Hippocampal formation (tissue), 2 donors: ENCODE results near the gene TRPM5.

Experiments used
- DNase-seq, 2 donors: peaks; one replicate each; lab custom pipeline; 2025; lab: John Stamatoyannopoulos, UW

TRPM5 gene

DNA sequence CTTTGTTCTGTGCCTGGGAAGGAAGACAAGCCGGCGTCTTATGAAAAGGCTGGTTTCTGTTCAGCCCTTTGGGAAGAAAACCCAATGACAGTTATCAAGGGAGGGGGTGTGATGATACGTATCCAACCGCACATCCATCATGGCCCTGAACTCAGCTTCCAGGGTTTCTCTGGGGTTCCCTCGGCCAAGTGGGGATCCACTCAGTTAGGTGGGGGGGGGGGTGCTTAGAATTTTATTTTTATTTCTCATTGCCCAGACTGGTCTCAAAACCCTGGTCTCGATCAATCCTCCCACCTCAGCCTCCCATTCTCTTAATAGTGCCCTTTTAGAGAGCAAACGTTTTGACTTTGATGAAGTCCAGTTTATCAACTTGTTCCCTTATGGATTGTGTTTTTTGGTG lies 26.2 kb upstream of the TRPM5 start:
- no peak for DNase-seq

GRCh38 chr11:2468363-2469235 lies 24.3 kb upstream of the TRPM5 start:
- DNase-seq, result no peak

GRCh38 chr11:2467695-2468055 lies 23.4 kb upstream of the TRPM5 start:
- no peak for DNase-seq

DNA sequence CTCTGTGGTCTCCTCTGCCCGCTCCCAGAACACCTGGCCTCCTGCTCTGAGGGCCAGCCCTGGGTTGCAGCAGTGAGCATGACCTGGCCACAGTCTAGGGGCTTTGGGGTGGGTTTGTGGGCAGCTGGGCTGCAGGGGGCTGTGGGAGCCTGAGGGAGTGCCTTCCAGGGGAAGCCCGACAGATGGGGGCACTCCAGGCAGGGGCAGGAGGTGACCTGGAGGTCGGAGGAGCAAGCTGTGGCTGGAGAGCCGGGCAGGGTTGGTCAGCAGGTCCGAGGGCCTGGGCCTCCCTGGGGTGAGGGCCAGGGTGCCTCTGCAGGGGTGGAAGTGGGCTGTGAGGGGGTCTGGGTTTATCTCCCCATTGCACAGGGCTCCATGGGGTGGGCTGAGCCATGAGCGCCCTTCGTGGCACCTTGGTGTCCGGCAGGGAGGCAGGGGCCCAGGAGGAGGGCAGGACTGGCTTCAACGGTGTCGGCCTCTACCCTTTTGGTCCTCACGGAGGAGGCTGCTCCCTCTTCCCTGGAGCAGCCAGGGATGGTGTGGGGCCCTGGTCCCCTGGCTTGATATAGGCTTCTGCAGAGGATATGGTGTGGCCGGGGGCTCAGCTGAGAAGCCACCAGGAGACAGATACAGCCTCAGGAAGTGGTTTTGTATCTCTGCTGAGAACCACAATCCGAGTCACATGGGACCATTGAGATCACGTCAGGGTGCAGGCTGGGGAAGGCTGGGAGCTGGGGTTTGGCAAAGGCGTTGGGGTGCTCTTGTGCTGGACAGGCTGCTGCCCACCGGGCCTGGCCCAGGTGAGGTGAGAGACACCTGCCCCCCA lies 22.8 kb upstream of the TRPM5 start:
- DNase-seq, result no peak

DNA sequence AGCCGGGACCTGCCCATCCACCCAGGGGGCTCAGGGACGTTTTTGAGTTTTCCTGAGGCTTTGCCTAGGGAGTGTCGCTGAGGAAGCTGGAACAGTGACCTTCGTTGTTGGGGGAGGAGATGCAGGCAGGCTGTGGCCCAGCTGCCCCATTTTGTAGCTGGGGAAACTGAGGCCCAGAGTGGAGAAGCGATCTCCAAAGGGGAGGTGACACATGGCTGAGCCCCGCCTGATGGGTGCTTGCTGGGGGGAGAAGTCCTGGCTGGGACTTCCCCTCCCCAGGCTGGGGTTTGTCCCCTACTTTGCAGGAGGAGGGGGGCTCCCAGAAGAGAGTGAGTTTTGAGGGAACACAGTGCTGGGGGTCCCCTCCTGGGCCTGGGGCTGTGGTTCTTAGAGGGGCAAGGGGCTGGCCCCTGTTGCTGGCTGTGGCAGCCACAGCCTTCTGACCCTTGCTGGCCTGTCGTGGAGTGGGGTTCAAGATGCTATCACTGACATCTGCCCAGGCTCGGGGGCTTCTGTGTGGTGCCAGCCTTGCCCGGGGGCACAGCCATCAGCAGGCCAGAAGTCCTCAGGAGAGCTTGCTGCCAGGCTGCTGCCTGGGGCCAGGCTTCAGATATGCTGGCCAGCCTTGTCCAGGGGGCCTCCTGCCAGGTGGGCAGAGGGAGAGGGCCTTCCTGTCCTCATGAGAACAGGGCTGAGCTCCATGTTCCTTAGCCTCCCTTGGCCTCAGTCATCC lies 21.9 kb upstream of the TRPM5 start:
- no peak for DNase-seq

GRCh38 chr11:2465202-2466068 lies 21.1 kb upstream of the TRPM5 start:
- DNase-seq, result no peak

- DNase-seq, result no peak
These were observed 20.3 kb upstream of the TRPM5 start for GRCh38 chr11:2464451-2465165.

DNA sequence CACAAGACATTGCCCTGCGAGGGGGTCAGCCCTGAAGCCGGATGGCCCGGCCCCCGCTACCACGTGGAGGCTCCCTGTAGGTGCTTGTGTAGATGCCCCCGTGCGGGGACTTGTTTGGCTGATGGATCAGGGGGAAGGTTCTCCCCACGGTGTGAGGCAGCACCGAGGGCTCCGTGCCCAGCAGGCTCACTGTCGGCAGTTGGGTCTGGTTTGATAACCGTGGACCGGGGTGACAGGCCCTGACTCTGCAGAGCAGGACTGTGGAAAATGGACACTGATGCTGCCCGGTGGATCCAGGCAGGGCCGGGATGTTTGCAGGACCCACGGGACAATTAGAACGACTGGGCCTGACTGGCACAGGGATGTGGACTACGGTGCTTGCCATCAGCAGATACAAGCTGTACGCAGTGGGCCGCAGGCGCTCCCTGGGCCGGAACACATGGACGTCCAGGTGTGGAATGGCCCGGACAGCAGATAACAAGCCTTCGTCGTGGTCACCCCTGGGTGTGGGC lies 19.5 kb upstream of the TRPM5 start:
- DNase-seq, result no peak

GRCh38 chr11:2462986-2463765 lies 18.9 kb upstream of the TRPM5 start:
- DNase-seq, result no peak

DNA sequence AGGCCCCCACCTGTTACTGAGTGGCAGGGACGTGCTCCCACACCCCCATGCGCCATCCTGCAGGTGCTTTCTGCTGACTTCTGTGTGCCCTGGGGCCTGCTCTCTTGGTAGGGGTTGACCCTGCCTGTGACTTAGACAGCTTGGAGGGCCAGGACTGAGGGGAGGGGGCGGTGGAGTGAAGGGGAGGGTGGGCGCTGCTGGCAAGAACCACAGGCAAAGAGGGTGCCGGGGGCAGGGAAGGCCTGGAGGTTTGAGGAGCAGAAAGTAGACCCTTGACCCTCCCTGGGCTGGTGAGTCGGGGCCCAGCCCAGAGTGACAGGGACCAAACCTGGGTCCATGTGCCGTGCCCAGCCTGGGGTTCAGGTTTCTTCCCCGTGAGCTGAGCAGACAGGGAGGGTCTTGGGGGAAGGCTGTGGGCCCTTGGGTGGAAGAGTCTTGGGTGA lies 18.2 kb upstream of the TRPM5 start:
- DNase-seq, result no peak

DNA sequence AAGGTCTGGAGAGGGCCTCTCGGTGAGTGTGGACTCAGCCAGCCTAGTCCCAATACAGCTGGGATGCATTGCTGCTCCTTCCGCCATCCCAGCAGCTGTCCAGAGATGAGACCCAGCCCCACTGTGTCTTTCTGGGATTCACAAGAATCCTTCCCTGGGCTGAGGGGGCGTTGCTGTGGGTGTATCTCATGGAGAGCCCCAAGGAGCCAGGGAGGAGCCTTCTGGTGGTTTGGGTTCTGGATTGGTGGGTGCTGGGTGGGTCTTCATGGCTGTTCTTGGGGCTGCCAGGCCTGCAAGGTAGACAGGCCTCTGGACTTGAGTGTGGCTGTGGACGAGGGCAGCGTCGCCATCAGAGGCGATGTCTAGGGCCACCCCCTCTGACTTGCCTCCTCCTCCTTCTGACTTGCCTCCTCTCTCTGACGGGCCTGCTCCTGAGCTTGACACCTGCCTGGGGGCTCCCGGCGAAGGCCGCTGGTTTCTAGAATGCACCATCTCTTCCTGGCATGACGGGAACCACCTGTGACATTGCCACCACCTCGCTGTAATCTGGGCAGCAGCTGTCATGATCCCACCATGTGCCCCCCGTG lies 17.7 kb upstream of the TRPM5 start:
- no peak for DNase-seq

- no peak for DNase-seq
These were observed 17.1 kb upstream of the TRPM5 start for GRCh38 chr11:2461253-2461955.

DNA sequence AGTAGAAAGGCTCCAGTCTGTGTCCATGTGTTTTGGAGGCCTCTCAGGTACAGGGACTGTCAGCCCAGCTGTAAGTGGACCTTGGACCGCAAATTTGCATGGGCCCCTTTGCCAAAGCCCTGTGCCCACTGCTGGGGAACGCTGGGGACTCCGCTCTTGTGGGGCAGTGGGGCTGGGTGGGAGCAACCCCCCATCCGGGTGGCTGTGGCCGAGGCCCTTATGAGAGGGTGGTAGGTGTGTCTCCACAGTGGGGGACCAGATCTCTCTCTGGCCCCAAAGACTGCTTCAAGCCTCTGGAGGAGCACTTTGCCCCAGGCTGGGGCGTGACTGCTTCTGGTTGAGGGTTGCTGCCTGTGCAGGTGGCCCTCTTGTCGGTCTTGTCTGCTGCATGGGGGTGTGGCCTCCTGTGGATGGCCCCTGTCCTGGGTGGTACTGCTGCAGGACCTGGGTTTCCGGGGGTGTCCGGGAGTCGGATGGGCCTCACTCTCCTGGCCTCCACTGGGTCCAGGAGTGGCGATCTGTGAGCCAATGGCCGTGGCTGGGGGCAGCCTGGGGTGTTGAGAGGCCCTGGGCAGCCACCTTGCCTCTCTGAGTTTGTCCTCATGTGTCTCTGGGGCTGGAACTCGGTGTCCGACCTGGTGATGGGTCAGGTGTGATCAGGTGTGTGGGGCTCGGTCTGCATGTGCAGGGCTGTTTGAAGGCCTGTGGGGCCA lies 16.4 kb upstream of the TRPM5 start:
- no peak for DNase-seq

DNA sequence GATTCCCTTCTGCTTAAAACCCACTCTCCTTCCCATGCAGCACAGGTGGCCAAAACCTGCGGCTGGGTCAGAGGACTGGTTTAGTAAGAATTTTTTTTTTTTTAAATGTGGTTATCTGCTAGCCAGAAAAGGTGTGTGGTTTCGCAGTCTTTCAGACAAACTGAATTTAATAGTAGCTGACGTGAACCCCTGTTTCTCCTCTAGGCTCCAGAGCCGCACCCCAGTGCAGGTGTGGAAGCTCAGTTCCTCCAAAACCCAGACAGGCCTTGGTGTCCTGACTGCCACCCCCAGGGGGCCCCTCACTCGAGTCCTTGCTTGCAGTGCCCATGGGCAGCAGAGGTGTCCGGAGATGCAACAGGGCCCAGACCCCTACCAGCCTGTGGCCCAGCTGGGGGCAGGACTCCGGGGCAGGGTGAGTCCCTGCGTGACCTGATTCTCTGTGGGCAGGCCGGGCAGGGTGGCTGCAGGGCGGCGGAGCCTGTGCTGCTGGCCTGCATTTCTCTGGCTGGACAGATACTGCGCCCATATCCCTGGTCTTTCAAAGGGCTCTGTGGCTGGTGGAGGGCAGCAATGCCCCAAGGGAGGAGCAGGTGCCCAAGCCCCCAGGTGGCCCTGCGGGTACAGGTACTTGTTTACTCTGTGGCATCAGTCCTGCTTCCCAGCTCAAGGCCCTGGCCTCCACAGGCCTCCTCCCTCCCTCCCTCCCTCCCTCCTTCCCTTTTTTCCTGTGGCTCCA lies 15.7 kb upstream of the TRPM5 start:
- DNase-seq, result no peak

- no peak for DNase-seq
These were observed 14.9 kb upstream of the TRPM5 start for GRCh38 chr11:2459016-2459725.

DNA sequence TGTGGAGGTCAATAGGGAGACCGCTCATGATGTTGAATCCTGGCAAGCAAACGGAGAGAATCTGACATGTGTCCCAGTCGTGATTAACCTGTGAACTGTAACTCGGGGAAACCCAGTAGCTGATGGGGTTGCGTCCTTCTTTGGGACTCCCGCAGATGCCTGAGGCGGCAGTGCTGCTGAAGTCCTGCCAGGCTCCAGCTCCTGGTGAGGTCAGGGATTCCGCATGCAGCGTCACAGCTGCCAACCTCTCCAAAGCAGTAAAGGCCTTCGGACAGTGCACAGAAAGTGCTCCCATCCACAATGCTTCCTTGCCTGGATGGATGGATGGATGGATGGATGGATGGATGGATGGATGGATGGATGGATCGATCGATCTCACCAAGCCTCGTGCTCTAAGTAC lies 14.0 kb upstream of the TRPM5 start:
- DNase-seq, result no peak

DNA sequence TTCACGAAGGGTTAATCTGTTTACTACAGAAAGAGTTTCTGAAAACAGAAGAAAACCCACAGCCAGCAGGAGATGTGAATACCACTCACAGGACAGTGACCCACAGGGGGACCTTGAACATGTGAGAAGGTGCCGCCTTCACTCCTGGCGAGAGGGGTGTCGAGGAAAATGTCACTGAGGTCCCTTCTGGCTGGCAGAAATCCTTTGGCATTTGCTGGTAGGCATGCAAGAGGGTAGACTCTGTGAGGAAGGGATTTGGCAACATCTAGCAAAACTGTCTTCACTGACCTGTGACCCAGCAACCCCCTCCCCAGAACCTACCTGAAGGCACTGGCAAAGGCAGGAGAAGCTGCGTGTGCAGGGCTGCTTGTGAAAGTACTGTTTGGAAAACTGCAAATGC lies 9.1 kb upstream of the TRPM5 start:
- no peak for DNase-seq
